HEK293 (cell line): ENCODE results near the gene DHCR7.

Source experiments
- CTCF ChIA-PET: fragments of 350-600 bp; formaldehyde crosslinking; extraction: SDS; loops from one replicate; lab custom pipeline; 2021; ENCODE audit warnings: antibody characterized with exemption; lab: Yijun Ruan, JAX
- POLR2A ChIA-PET: fragments of 300-600 bp; formaldehyde crosslinking; extraction: SDS; loops from one replicate; lab custom pipeline; 2020; ENCODE audit warnings: antibody characterized with exemption, inconsistent platforms; lab: Yijun Ruan, JAX
- H3K27ac ChIP-seq: fragments of 200-500 bp; sonication (Bioruptor generic); 2 replicates; pipeline ENCODE4 v1.5.1; 2014; ENCODE audit warnings: low read depth, low read length, control low read depth, inconsistent platforms; ENCODE audit errors: extremely low read depth
- H3K36me3 ChIP-seq, 2 experiments: fragments of 200-500 bp in 1 of 2; sonication (Bioruptor generic) in 1 of 2; 1 replicate in 1 of 2; 2 replicates in 1 of 2; pipeline ENCODE4 v1.5.1; 2014 to 2017; ENCODE audit warnings: inconsistent platforms in 2 of 2, low read length in 2 of 2; ENCODE audit not compliant: control insufficient read depth in 2 of 2, insufficient read depth in 1 of 2
- H3K4me1 ChIP-seq: fragments of 200-500 bp; sonication (Bioruptor generic); 2 replicates; pipeline ENCODE4 v1.5.1; 2014; ENCODE audit warnings: mild to moderate bottlenecking, low read length, inconsistent platforms; ENCODE audit not compliant: control insufficient read depth, insufficient read depth
- H3K4me3 ChIP-seq: 2 replicates; pipeline ENCODE4 v1.5.1; 2011; ENCODE audit warnings: low read depth, mild to moderate bottlenecking, control low read depth, low read length, moderate library complexity
- H3K9me3 ChIP-seq: fragments of 200-500 bp; sonication (Bioruptor generic); 2 replicates; pipeline ENCODE4 v1.5.1; 2014; ENCODE audit warnings: low read depth, low read length, inconsistent platforms; ENCODE audit not compliant: control insufficient read depth, insufficient read depth
- GLIS1 ChIP-seq: fragments of 450-650 bp; formaldehyde crosslinking; IDR thresholded peaks from 2 replicates; pipeline ENCODE4 v1.5.1; 2016; ENCODE audit warnings: missing biosample characterization, missing genetic modification characterization
- KLF8 ChIP-seq: fragments of 450-650 bp; formaldehyde crosslinking; IDR thresholded peaks from 2 replicates; pipeline ENCODE4 v1.5.1; 2016; ENCODE audit warnings: missing biosample characterization, missing genetic modification characterization
- OVOL3 ChIP-seq: fragments of 450-650 bp; formaldehyde crosslinking; IDR thresholded peaks from 2 replicates; pipeline ENCODE4 v1.5.1; 2016; ENCODE audit warnings: missing biosample characterization, missing genetic modification characterization
- PRDM1 ChIP-seq: fragments of 450-650 bp; formaldehyde crosslinking; IDR thresholded peaks from 2 replicates; pipeline ENCODE4; 2016; ENCODE audit warnings: missing biosample characterization, missing genetic modification characterization
- RBAK ChIP-seq: fragments of 450-650 bp; formaldehyde crosslinking; IDR thresholded peaks from 2 replicates; pipeline ENCODE4 v1.5.1; 2016; ENCODE audit warnings: missing biosample characterization, missing genetic modification characterization
- SALL2 ChIP-seq: fragments of 450-650 bp; formaldehyde crosslinking; IDR thresholded peaks from 2 replicates; pipeline ENCODE4 v1.5.0; 2017; ENCODE audit warnings: missing biosample characterization, mild to moderate bottlenecking, missing genetic modification characterization, borderline replicate concordance
- SP3 ChIP-seq: fragments of 450-650 bp; formaldehyde crosslinking; IDR thresholded peaks from 2 replicates; pipeline ENCODE4 v1.5.1; 2016; ENCODE audit warnings: missing biosample characterization, missing genetic modification characterization
- YY1 ChIP-seq: fragments of 450-650 bp; formaldehyde crosslinking; IDR thresholded peaks from 2 replicates; pipeline ENCODE4 v1.5.1; 2018; ENCODE audit warnings: missing biosample characterization, missing genetic modification characterization
- ZBTB8A ChIP-seq: fragments of 450-650 bp; formaldehyde crosslinking; IDR thresholded peaks from 2 replicates; pipeline ENCODE4 v1.5.1; 2016; ENCODE audit warnings: missing biosample characterization, missing genetic modification characterization
- ZFP69B ChIP-seq: fragments of 450-650 bp; formaldehyde crosslinking; IDR thresholded peaks from 2 replicates; pipeline ENCODE4 v1.5.1; 2016; ENCODE audit warnings: missing biosample characterization, missing genetic modification characterization
- ZNF133 ChIP-seq: fragments of 450-650 bp; formaldehyde crosslinking; IDR thresholded peaks from 2 replicates; pipeline ENCODE4 v1.5.1; 2016; ENCODE audit warnings: missing biosample characterization, missing genetic modification characterization
- ZNF248 ChIP-seq: fragments of 450-650 bp; formaldehyde crosslinking; IDR thresholded peaks from 2 replicates; pipeline ENCODE4 v1.5.1; 2017; ENCODE audit warnings: missing biosample characterization, missing genetic modification characterization
- ZNF341 ChIP-seq: fragments of 450-650 bp; formaldehyde crosslinking; IDR thresholded peaks from 2 replicates; pipeline ENCODE4; 2016; ENCODE audit warnings: low read depth, missing biosample characterization, missing genetic modification characterization
- ZNF433 ChIP-seq: fragments of 450-650 bp; formaldehyde crosslinking; IDR thresholded peaks from 2 replicates; pipeline ENCODE4 v1.5.1; 2016; ENCODE audit warnings: missing biosample characterization, missing genetic modification characterization, low read depth
- ZNF473 ChIP-seq: fragments of 450-650 bp; formaldehyde crosslinking; IDR thresholded peaks from 2 replicates; pipeline ENCODE4 v1.5.1; 2017; ENCODE audit warnings: missing biosample characterization, missing genetic modification characterization
- ZNF510 ChIP-seq: fragments of 450-650 bp; formaldehyde crosslinking; IDR thresholded peaks from 2 replicates; pipeline ENCODE4 v1.5.1; 2018; ENCODE audit warnings: mild to moderate bottlenecking, missing genetic modification characterization, missing biosample characterization; ENCODE audit not compliant: insufficient replicate concordance
- ZNF549 ChIP-seq: fragments of 450-650 bp; IDR thresholded peaks from 2 replicates; pipeline ENCODE4 v1.5.1; 2018; ENCODE audit warnings: missing biosample characterization, missing genetic modification characterization, mild to moderate bottlenecking, inconsistent platforms, moderate library complexity
- ZNF558 ChIP-seq: fragments of 450-650 bp; formaldehyde crosslinking; IDR thresholded peaks from 2 replicates; pipeline ENCODE4 v1.5.1; 2016; ENCODE audit warnings: missing biosample characterization, missing genetic modification characterization
- ZNF624 ChIP-seq: fragments of 450-650 bp; formaldehyde crosslinking; IDR thresholded peaks from 2 replicates; pipeline ENCODE4 v1.5.1; 2017; ENCODE audit warnings: missing biosample characterization, missing genetic modification characterization
- ZNF776 ChIP-seq: fragments of 450-650 bp; formaldehyde crosslinking; IDR thresholded peaks from 2 replicates; pipeline ENCODE4 v1.5.0; 2017; ENCODE audit warnings: missing biosample characterization, missing genetic modification characterization, borderline replicate concordance
- ZNF791 ChIP-seq: fragments of 450-650 bp; formaldehyde crosslinking; IDR thresholded peaks from 2 replicates; pipeline ENCODE4 v1.5.1; 2016; ENCODE audit warnings: missing biosample characterization, missing genetic modification characterization
- ZNF837 ChIP-seq: fragments of 450-650 bp; formaldehyde crosslinking; IDR thresholded peaks from 2 replicates; pipeline ENCODE4 v1.5.1; 2016; ENCODE audit warnings: missing biosample characterization, missing genetic modification characterization
- ZSCAN23 ChIP-seq: fragments of 450-650 bp; formaldehyde crosslinking; IDR thresholded peaks from 2 replicates; pipeline ENCODE4 v1.5.1; 2016; ENCODE audit warnings: missing biosample characterization, missing genetic modification characterization
- TF ChIP-seq, protein P1 (sequence below): fragments of 450-650 bp; formaldehyde crosslinking; conservative IDR thresholded peaks from 2 replicates; pipeline ENCODE4 v1.5.1; 2016; ENCODE audit warnings: low read depth, missing biosample characterization, missing genetic modification characterization
- TF ChIP-seq, protein P2 (sequence below): sonication (generic); formaldehyde crosslinking; IDR thresholded peaks from 2 replicates; pipeline ENCODE4 v1.8.1; 2022; ENCODE audit warnings: mild to moderate bottlenecking, moderate library complexity, missing genetic modification reagents
- TF ChIP-seq, protein P3 (sequence below): fragments of 450-650 bp; formaldehyde crosslinking; IDR thresholded peaks from 2 replicates; pipeline ENCODE4 v1.5.1; 2016; ENCODE audit warnings: missing biosample characterization, missing genetic modification characterization, low read depth

DHCR7 gene

GRCh38 chr11:71485466-71485865 is 37.3 kb upstream of the DHCR7 start:
- Histone ChIP-seq H3K4me3 (no peak overlapping the region), H3K36me3 (peaks cover 4 to 65% of the 10 kb centered on the region in 2 experiments; a peak in 2 of 3 replicates), H3K9me3 (no peaks in the 10 kb centered on the region), H3K27ac (no peak overlapping the region), H3K4me1 (no peaks in the 10 kb centered on the region)
- TF ChIP-seq, protein P1, sequence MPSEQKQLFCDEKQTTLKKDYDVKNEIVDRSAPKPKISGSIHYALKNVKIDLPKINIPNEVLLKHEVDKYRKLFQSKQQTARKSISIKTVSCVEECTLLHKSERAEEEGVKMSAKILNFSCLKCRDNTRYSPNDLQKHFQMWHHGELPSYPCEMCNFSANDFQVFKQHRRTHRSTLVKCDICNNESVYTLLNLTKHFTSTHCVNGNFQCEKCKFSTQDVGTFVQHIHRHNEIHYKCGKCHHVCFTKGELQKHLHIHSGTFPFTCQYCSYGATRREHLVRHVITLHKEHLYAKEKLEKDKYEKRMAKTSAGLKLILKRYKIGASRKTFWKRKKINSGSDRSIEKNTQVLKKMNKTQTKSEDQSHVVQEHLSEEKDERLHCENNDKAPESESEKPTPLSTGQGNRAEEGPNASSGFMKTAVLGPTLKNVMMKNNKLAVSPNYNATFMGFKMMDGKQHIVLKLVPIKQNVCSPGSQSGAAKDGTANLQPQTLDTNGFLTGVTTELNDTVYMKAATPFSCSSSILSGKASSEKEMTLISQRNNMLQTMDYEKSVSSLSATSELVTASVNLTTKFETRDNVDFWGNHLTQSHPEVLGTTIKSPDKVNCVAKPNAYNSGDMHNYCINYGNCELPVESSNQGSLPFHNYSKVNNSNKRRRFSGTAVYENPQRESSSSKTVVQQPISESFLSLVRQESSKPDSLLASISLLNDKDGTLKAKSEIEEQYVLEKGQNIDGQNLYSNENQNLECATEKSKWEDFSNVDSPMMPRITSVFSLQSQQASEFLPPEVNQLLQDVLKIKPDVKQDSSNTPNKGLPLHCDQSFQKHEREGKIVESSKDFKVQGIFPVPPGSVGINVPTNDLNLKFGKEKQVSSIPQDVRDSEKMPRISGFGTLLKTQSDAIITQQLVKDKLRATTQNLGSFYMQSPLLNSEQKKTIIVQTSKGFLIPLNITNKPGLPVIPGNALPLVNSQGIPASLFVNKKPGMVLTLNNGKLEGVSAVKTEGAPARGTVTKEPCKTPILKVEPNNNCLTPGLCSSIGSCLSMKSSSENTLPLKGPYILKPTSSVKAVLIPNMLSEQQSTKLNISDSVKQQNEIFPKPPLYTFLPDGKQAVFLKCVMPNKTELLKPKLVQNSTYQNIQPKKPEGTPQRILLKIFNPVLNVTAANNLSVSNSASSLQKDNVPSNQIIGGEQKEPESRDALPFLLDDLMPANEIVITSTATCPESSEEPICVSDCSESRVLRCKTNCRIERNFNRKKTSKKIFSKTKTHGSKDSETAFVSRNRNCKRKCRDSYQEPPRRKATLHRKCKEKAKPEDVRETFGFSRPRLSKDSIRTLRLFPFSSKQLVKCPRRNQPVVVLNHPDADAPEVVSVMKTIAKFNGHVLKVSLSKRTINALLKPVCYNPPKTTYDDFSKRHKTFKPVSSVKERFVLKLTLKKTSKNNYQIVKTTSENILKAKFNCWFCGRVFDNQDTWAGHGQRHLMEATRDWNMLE (tag by site-specific recombination): no peak
- no peak for TF ChIP-seq ZNF776
- TF ChIP-seq KLF8 (tag by site-specific recombination): no peak
- no peak for TF ChIP-seq YY1 (tag by site-specific recombination)
- no peak for TF ChIP-seq ZNF510 (tag by site-specific recombination)
- no peak for TF ChIP-seq ZNF624 (tag by site-specific recombination)
- no peak for TF ChIP-seq RBAK
- ChIA-PET CTCF (no interaction called here), POLR2A (no interaction called here)

- Histone ChIP-seq H3K36me3 (peaks cover 4 to 65% of the 10 kb centered on the region in 2 experiments; a peak in 2 of 3 replicates), H3K4me3 (no peak overlapping the region), H3K27ac (no peak overlapping the region), H3K9me3 (no peaks in the 10 kb centered on the region), H3K4me1 (no peaks in the 10 kb centered on the region)
- TF ChIP-seq PRDM1 (no peak), ZNF248 (tag by site-specific recombination) (no peak), ZNF133 (tag by site-specific recombination) (no peak), SALL2 (tag by site-specific recombination) (no peak), OVOL3 (tag by site-specific recombination) (no peak), ZFP69B (no peak), GLIS1 (tag by site-specific recombination) (no peak), ZNF549 (tag by site-specific recombination) (no peak), SP3 (tag by site-specific recombination) (no peak), ZNF433 (no peak), ZNF473 (tag by site-specific recombination) (no peak), ZNF341 (tag by site-specific recombination) (no peak), ZNF837 (no peak), ZBTB8A (tag by site-specific recombination) (no peak), ZSCAN23 (no peak), ZNF558 (tag by site-specific recombination) (no peak), ZNF791 (tag by site-specific recombination) (no peak)
- TF ChIP-seq, protein P2, sequence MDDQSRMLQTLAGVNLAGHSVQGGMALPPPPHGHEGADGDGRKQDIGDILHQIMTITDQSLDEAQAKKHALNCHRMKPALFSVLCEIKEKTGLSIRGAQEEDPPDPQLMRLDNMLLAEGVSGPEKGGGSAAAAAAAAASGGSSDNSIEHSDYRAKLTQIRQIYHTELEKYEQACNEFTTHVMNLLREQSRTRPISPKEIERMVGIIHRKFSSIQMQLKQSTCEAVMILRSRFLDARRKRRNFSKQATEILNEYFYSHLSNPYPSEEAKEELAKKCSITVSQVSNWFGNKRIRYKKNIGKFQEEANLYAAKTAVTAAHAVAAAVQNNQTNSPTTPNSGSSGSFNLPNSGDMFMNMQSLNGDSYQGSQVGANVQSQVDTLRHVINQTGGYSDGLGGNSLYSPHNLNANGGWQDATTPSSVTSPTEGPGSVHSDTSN (CRISPR knock-in tag): no peak
- TF ChIP-seq, protein P3, sequence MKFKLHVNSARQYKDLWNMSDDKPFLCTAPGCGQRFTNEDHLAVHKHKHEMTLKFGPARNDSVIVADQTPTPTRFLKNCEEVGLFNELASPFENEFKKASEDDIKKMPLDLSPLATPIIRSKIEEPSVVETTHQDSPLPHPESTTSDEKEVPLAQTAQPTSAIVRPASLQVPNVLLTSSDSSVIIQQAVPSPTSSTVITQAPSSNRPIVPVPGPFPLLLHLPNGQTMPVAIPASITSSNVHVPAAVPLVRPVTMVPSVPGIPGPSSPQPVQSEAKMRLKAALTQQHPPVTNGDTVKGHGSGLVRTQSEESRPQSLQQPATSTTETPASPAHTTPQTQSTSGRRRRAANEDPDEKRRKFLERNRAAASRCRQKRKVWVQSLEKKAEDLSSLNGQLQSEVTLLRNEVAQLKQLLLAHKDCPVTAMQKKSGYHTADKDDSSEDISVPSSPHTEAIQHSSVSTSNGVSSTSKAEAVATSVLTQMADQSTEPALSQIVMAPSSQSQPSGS (tag by site-specific recombination): no peak
- ChIA-PET CTCF (no interaction called here), POLR2A (no interaction called here)
These were observed 36.8 kb upstream of the DHCR7 start for GRCh38 chr11:71485063-71485399.
